ENCODE results near the gene CTBP2. TPM values are rescaled to one million over a fixed set of nuclear protein-coding genes. Genes with fewer than 3 reads are reported as not detected.
"Not testable (repeated sequence)": the region's sequence is repeated elsewhere in the genome, so short reads cannot be mapped to it uniquely, and the experiment has no call there.

CTBP2 gene
- total RNA-seq, 1 donor from 2014 or later, result 73.0 TPM

DNA sequence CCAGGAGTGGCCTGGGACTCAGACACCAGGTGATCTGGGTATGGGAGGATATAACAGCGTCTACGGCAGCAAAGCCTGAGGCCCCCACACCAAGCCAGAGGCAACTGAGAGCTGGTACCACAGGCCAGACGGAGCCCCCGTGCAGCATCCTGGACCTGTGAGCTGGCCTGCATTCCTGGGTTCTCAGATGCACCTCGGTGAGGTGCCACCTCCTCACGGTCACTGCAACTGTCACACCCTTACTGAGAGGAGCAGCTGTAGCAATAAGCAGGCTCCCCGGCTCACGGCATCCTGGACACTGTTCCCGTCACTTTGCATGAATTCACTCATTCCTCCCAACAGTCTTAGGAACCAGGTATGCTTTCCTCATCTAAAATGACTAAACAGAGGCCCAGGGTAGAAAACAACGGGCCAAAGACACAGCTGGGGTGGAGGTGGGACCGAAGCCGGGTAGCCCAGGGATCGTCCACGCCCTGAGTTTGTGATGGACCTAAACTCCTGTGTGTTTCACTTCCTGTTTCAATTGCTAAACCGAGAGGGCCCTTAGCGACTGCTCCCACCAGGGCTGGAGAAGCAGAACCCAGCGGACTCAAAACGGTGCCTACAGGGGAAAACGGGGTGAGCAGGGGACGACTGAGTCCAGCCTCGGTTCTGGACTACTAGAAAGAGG, 98.7 kb downstream of the CTBP2 start:
- no peaks in the 10 kb centered on the region for H3K27me3 ChIP-seq (ENCODE audit: low read depth)
- H3K36me3 ChIP-seq, result no peaks in the 10 kb centered on the region
- H3K4me1 ChIP-seq, result peaks cover 89% of the 10 kb centered on the region
- DNase-seq, result no peak
- TF ChIP-seq, protein P1, sequence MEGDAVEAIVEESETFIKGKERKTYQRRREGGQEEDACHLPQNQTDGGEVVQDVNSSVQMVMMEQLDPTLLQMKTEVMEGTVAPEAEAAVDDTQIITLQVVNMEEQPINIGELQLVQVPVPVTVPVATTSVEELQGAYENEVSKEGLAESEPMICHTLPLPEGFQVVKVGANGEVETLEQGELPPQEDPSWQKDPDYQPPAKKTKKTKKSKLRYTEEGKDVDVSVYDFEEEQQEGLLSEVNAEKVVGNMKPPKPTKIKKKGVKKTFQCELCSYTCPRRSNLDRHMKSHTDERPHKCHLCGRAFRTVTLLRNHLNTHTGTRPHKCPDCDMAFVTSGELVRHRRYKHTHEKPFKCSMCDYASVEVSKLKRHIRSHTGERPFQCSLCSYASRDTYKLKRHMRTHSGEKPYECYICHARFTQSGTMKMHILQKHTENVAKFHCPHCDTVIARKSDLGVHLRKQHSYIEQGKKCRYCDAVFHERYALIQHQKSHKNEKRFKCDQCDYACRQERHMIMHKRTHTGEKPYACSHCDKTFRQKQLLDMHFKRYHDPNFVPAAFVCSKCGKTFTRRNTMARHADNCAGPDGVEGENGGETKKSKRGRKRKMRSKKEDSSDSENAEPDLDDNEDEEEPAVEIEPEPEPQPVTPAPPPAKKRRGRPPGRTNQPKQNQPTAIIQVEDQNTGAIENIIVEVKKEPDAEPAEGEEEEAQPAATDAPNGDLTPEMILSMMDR (IDR thresholded peaks at IDR 0.05), result no peak
- no peaks in the 10 kb centered on the region for H3K9me3 ChIP-seq
- peak in 1 of 2 donors; percentile 40 for ATAC-seq
- H3K27ac ChIP-seq, result peak overlapping the region; percentile 76
- intact Hi-C loops (cut with DNase I), result no loop called here
- no peak overlapping the region for H3K4me3 ChIP-seq

DNA sequence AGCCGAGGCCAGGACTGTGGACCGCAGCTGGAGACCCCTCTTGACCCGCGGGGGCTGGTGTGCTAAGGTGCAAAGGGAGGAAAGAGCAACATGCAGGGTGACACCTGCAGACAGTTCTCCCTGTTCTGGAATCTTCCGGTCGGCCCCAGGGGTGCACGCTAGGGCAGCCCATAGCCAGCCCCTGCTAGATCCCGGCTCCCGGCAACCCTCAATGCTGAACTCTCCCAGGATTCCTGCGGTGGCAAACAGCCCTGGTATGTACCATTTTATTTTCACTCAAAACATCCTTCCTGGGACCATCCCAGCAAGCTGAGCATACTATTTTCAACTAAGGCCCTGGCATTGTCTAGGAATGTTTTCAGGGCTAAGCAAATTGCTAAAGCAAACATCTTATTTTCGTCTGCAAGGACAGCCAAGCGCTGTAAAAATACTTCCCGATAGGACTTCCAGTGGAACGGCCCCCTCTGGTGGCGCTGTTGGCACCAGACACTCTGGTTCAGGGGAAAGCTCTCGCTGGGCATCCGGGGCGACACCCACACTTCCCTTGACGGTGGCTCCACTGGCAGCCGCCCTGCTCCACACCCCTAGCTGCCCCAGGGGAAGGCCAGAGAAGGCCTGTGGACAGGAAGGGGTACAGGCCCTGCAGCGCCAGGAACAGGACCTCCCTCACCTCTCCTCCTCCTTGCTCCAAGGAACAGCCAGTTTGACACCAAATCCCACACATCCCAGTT, 99.4 kb downstream of the CTBP2 start:
- Histone ChIP-seq H3K9me3 (no peaks in the 10 kb centered on the region), H3K36me3 (no peaks in the 10 kb centered on the region), H3K4me3 (peak overlapping the region; percentile 11), H3K4me1 (peaks cover 96% of the 10 kb centered on the region), H3K27me3 (ENCODE audit: low read depth) (no peaks in the 10 kb centered on the region), H3K27ac (peak overlapping the region; percentile 76)
- TF ChIP-seq, protein P1 (IDR thresholded peaks at IDR 0.05), result peak; percentile 92
- ATAC-seq, result peak; percentile 82 to 84
- peak; percentile 91 for DNase-seq
- intact Hi-C loops (cut with DNase I), result no loop called here

DNA sequence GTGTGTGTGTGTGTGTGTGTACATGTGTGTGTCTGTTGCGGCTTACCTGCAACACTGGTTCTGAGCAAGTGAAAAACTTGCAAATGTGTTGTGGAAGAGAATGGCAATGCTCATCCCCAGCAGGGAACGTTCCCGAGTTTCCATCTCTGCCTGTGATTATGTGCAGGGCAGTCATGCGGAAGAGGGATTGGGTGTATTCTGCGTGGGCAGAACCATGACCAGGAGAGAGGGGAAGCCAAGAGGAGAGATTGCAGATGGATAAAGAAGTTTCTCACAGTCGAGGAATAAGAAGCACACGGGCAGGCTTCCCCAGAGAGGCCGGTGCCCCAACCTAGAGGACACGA, 99.9 kb downstream of the CTBP2 start:
- DNase-seq (no peak), ATAC-seq (no peak)
- TF ChIP-seq, protein P1 (IDR thresholded peaks at IDR 0.05), result no peak
- Histone ChIP-seq H3K27me3 (ENCODE audit: low read depth) (no peaks in the 10 kb centered on the region), H3K9me3 (no peaks in the 10 kb centered on the region), H3K4me3 (peak overlapping the region; percentile 11), H3K36me3 (no peaks in the 10 kb centered on the region), H3K27ac (peak overlapping the region; percentile 76), H3K4me1 (peaks cover 98% of the 10 kb centered on the region)
- intact Hi-C loops (cut with DNase I), result no loop called here

DNA sequence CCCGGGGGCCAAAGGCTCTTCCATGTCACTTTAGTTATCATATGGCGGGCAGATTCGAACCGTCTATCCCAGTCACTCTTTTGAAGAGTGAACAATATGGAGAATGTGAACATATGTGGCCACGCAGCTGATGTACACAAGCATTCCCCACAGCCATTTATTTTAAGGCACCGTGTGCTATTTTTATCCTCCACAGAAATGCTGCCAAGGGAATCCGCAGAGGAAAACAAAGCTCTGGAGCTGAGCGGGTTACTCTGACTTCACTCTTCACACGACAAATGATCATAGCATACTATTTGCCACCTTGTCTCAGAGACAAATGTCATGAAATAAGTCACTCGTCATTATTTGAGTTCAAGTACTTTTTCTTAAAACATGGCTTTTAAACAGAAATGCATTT, 100.3 kb downstream of the CTBP2 start:
- intact Hi-C loops (cut with DNase I), result no loop called here
- peak overlapping the region; percentile 41 for H3K27ac ChIP-seq

DNA sequence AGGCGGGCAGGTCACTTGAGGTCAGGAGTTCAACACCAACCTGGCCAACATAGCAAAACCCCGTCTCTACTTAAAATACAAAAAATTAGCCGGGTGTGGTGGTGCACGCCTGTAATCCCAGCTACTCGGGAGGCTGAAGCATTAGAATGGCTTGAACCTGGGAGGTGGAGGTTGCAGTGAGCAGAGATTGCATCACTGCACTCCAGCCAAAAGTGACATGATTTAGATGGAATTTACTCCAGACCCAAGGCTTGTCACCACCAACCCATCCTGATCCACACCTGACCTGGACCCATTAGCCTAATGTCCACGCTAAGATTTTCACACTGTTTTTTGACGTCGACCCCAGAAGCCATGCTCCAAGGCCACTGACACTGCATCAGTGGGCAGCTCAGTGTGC, 101.0 kb downstream of the CTBP2 start:
- H3K9me3 ChIP-seq; ATAC-seq; intact Hi-C loops (cut with DNase I); H3K4me3 ChIP-seq; H3K27me3 ChIP-seq (ENCODE audit: low read depth); DNase-seq; H3K36me3 ChIP-seq: not testable (repeated sequence)
- Histone ChIP-seq H3K4me1 (peaks cover 96% of the 10 kb centered on the region), H3K27ac (peak overlapping the region; percentile 41)

More for the DNA sequence above, 100.3 kb downstream of the CTBP2 start:
- ATAC-seq, result no peak
- no peak for DNase-seq
- Histone ChIP-seq H3K9me3 (no peaks in the 10 kb centered on the region), H3K27me3 (ENCODE audit: low read depth) (no peaks in the 10 kb centered on the region), H3K36me3 (no peaks in the 10 kb centered on the region), H3K4me1 (peaks cover 98% of the 10 kb centered on the region), H3K4me3 (no peak overlapping the region)
- TF ChIP-seq, protein P1 (IDR thresholded peaks at IDR 0.05), result no peak

Data from lower lobe of right lung (tissue), 2 donors.